GM23338 (cell line): ENCODE measurements around the gene KRT6A. TPM values are rescaled to one million over a fixed set of nuclear protein-coding genes. Genes with fewer than 3 reads are reported as not detected.

Experiments
- ATAC-seq: fragments of 200-7000 bp; cut with Tn5 transposase; 3 replicates; pipeline ENCODE4 v1.9.1; 2020
- DNase-seq: peaks from one replicate; pipeline ENCODE4 v3.0.0-alpha.2; 2015; ENCODE audit warnings: low spot score
- H2AFZ ChIP-seq: fragments of 200-600 bp; sonication (generic); 2 replicates; pipeline ENCODE4 v1.8.0; 2016; ENCODE audit warnings: antibody characterized with exemption, mild to moderate bottlenecking, moderate library complexity
- H3F3A ChIP-seq: fragments of 200-600 bp; sonication (generic); replicated peaks from 2 replicates; pipeline ENCODE4 v1.8.0; 2017; ENCODE audit warnings: antibody characterized with exemption, mixed run types, low read depth
- H3K27ac ChIP-seq: fragments of 200-600 bp; sonication (generic); 2 replicates; pipeline ENCODE4 v1.6.1; 2016; ENCODE audit warnings: low read depth
- H3K27me3 ChIP-seq: fragments of 200-600 bp; sonication (generic); 2 replicates; pipeline ENCODE4 v1.8.0; 2016; ENCODE audit warnings: mild to moderate bottlenecking, mixed run types, moderate library complexity; ENCODE audit not compliant: insufficient read depth
- H3K36me3 ChIP-seq: fragments of 200-600 bp; sonication (generic); 2 replicates; pipeline ENCODE4 v1.8.0; 2016; ENCODE audit warnings: mild to moderate bottlenecking; ENCODE audit not compliant: insufficient read depth
- H3K4me1 ChIP-seq: fragments of 200-600 bp; sonication (generic); 2 replicates; pipeline ENCODE4 v1.8.0; 2016; ENCODE audit warnings: mild to moderate bottlenecking, moderate library complexity; ENCODE audit not compliant: insufficient read depth
- H3K4me2 ChIP-seq: fragments of 200-600 bp; sonication (generic); 2 replicates; pipeline ENCODE4 v1.7.1; 2017; ENCODE audit warnings: mixed run types
- H3K4me3 ChIP-seq: fragments of 200-600 bp; sonication (generic); 2 replicates; pipeline ENCODE4 v1.6.1; 2016; ENCODE audit warnings: mixed run types
- H3K79me2 ChIP-seq: fragments of 200-600 bp; sonication (generic); replicated peaks from 2 replicates; pipeline ENCODE4 v1.8.0; 2017; ENCODE audit warnings: mild to moderate bottlenecking; ENCODE audit not compliant: insufficient read depth
- H3K9me2 ChIP-seq: fragments of 200-600 bp; sonication (generic); 2 replicates; pipeline ENCODE4 v1.8.0; 2017; ENCODE audit not compliant: insufficient read depth
- H4K20me1 ChIP-seq: fragments of 200-600 bp; sonication (generic); replicated peaks from 2 replicates; pipeline ENCODE4 v1.8.0; 2017; ENCODE audit warnings: mild to moderate bottlenecking; ENCODE audit not compliant: insufficient read depth
- H3K27ac Mint-ChIP-seq: 2 replicates; pipeline ENCODE4 v1.8.0; 2020; ENCODE audit warnings: inconsistent platforms, mild to moderate bottlenecking, moderate library complexity, mixed read lengths
- H3K27me3 Mint-ChIP-seq: 3 replicates; pipeline ENCODE4 v1.8.0; 2022; ENCODE audit warnings: low read depth, mild to moderate bottlenecking, moderate library complexity, mixed read lengths, inconsistent platforms; ENCODE audit not compliant: insufficient read depth, poor library complexity
- H3K36me3 Mint-ChIP-seq: 3 replicates; pipeline ENCODE4 v1.8.0; 2021; ENCODE audit warnings: low read depth, mild to moderate bottlenecking, inconsistent platforms, moderate library complexity, mixed read lengths
- H3K4me1 Mint-ChIP-seq: 3 replicates; pipeline ENCODE4 v1.8.0; 2020; ENCODE audit warnings: mild to moderate bottlenecking, inconsistent platforms, mixed read lengths
- H3K4me3 Mint-ChIP-seq: 3 replicates; pipeline ENCODE4 v1.8.0; 2021; ENCODE audit warnings: moderate library complexity, mild to moderate bottlenecking, inconsistent platforms, mixed read lengths
- H3K9me3 Mint-ChIP-seq: 3 replicates; pipeline ENCODE4 v1.8.0; 2020; ENCODE audit warnings: moderate library complexity, mild to moderate bottlenecking, inconsistent platforms, mixed read lengths
- EZH2phosphoT487 ChIP-seq: fragments of 200-600 bp; sonication (generic); IDR thresholded peaks from one replicate; pipeline ENCODE4 v1.8.1; 2018; ENCODE audit warnings: antibody characterized with exemption; ENCODE audit not compliant: unreplicated experiment
- JUNB ChIP-seq: IDR thresholded peaks from one replicate; pipeline ENCODE4 v1.6.1; 2016; ENCODE audit warnings: antibody characterized with exemption; ENCODE audit not compliant: unreplicated experiment
- POLR2AphosphoS5 ChIP-seq: IDR thresholded peaks from 2 replicates; pipeline ENCODE4 v1.6.1; 2016; ENCODE audit warnings: antibody characterized with exemption, low read depth
- ZNF114 ChIP-seq: fragments of 250-450 bp; sonication (Bioruptor Pico); IDR thresholded peaks from 2 replicates; pipeline ENCODE4 v1.5.0; 2020; ENCODE audit warnings: mild to moderate bottlenecking, moderate library complexity
- ZNF331 ChIP-seq: fragments of 250-450 bp; sonication (Bioruptor Pico); IDR thresholded peaks from 2 replicates; pipeline ENCODE4 v1.5.0; 2020; ENCODE audit warnings: low read depth, mild to moderate bottlenecking, moderate library complexity
- polyA plus RNA-seq: library from polyadenylated mRNA; unstranded; fragments of >200 nt; fragmentation: Nextera tagmentation; extraction: Ambion mirVana; gene quantifications from 2 replicates; pipeline ENCODE4 v1.2.1, GENCODE V29; 2016
- total RNA-seq: library from RNA; depleted of rRNA; stranded (reverse); fragments of >200 nt; shearing (Covaris generic); gene quantifications from 2 replicates; pipeline ENCODE4 v1.2.3, GENCODE V29; 2014
- TF ChIP-seq, protein P1 (sequence below): IDR thresholded peaks from one replicate; pipeline ENCODE4 v1.6.1; 2018; ENCODE audit warnings: antibody characterized with exemption; ENCODE audit not compliant: unreplicated experiment
- TF ChIP-seq, protein P2 (sequence below): fragments of 250-450 bp; sonication (Bioruptor Pico); IDR thresholded peaks from 2 replicates; pipeline ENCODE4 v1.5.0; 2020; ENCODE audit warnings: mild to moderate bottlenecking, moderate library complexity

The KRT6A gene
- total and polyA plus RNA-seq, 2 experiments from 2014 or later, result not detected

DNA sequence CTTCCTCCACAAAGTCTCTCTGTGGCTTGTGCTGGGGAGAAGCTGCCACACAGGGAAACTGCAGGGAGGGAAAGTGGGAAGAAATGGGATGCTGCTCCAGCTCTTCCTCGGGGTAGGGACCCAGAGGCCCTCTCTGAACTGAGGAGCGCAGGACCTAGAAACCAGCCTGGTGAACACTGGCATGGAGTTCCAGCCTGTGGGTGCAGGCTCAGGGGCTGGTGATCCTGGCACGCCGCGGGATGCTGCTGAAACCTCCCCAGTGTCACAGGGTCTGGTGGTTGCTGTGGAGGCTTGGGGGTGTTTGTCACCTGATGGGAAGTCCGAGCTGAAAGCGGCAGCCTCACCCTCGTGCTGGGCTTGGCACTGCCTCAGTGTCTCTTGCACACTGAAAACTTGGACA, 53.6 kb downstream of the KRT6A start (continued):
- TF ChIP-seq, protein P1, sequence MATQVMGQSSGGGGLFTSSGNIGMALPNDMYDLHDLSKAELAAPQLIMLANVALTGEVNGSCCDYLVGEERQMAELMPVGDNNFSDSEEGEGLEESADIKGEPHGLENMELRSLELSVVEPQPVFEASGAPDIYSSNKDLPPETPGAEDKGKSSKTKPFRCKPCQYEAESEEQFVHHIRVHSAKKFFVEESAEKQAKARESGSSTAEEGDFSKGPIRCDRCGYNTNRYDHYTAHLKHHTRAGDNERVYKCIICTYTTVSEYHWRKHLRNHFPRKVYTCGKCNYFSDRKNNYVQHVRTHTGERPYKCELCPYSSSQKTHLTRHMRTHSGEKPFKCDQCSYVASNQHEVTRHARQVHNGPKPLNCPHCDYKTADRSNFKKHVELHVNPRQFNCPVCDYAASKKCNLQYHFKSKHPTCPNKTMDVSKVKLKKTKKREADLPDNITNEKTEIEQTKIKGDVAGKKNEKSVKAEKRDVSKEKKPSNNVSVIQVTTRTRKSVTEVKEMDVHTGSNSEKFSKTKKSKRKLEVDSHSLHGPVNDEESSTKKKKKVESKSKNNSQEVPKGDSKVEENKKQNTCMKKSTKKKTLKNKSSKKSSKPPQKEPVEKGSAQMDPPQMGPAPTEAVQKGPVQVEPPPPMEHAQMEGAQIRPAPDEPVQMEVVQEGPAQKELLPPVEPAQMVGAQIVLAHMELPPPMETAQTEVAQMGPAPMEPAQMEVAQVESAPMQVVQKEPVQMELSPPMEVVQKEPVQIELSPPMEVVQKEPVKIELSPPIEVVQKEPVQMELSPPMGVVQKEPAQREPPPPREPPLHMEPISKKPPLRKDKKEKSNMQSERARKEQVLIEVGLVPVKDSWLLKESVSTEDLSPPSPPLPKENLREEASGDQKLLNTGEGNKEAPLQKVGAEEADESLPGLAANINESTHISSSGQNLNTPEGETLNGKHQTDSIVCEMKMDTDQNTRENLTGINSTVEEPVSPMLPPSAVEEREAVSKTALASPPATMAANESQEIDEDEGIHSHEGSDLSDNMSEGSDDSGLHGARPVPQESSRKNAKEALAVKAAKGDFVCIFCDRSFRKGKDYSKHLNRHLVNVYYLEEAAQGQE, result no peak

DNA sequence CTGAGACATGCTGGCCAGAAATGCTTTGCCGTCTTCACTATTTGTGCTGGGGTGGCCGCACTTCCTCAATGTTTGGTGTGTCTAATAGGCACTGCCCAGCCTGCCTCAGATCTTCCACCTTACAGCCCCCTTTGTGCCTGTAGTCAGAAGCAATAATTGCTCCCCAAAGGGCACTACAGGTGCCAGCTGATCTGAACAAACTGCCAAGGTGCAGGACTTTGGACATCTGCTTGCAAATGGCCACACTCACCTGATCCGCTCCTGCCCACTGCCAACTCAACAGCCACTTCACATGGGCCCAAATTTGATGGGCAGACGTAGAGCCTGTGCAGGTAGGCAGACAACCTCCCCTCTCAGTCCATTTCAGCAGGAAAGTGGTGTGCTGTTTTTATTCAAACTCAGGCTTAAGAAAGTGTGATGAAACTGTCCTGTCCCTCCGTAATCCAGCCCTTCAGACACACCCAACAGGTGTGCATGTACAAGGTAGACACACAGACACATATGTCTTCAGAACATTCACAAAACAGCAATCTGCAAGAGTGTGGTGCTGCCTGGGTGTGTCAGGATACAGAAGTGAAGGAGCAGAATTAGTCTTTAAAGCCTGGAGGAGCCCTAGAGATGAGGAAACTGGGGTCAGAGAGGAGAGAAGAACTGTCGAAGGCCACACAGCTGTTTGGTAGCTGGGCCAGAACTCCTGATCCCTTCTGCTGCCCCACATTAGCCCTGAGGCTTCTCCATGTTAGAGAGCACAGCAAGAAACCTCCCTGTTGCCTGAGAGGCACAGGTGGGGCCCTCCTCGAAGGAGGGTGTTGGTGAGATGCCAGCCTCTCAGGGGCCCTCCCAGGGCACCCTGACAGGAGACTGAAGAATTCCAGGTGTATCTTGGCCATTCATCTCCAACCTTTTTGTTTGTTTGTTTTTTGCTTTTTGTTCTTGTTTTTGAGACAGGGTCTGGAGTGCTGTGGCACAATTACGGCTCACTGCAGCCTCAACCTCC, 54.5 kb downstream of the KRT6A start:
- Mint-ChIP-seq H3K36me3 (no peaks in the 10 kb centered on the region), H3K27me3 (peaks cover 3% of the 10 kb centered on the region), H3K4me1 (peaks cover 17% of the 10 kb centered on the region), H3K4me3 (no peak overlapping the region), H3K27ac (no peak overlapping the region), H3K9me3 (no peaks in the 10 kb centered on the region; the same call in 1 of the 3 replicates)
- no peak for ATAC-seq
- Histone ChIP-seq H4K20me1 (no peaks in the 10 kb centered on the region), H2AFZ (no peak overlapping the region), H3K9me2 (peaks cover 8% of the 10 kb centered on the region; the same call in 1 of the 2 replicates), H3F3A (no peaks in the 10 kb centered on the region), H3K4me1 (peaks cover 5% of the 10 kb centered on the region; the same call in 1 of the 2 replicates), H3K27ac (no peak overlapping the region), H3K36me3 (no peaks in the 10 kb centered on the region), H3K79me2 (no peaks in the 10 kb centered on the region), H3K4me3 (no peak overlapping the region), H3K4me2 (no peak overlapping the region), H3K27me3 (no peaks in the 10 kb centered on the region)
- no peak for TF ChIP-seq JUNB
- TF ChIP-seq POLR2AphosphoS5, result no peak
- TF ChIP-seq ZNF114 (CRISPR knock-in tag), result no peak
- no peak for TF ChIP-seq EZH2phosphoT487
- TF ChIP-seq, protein P2, sequence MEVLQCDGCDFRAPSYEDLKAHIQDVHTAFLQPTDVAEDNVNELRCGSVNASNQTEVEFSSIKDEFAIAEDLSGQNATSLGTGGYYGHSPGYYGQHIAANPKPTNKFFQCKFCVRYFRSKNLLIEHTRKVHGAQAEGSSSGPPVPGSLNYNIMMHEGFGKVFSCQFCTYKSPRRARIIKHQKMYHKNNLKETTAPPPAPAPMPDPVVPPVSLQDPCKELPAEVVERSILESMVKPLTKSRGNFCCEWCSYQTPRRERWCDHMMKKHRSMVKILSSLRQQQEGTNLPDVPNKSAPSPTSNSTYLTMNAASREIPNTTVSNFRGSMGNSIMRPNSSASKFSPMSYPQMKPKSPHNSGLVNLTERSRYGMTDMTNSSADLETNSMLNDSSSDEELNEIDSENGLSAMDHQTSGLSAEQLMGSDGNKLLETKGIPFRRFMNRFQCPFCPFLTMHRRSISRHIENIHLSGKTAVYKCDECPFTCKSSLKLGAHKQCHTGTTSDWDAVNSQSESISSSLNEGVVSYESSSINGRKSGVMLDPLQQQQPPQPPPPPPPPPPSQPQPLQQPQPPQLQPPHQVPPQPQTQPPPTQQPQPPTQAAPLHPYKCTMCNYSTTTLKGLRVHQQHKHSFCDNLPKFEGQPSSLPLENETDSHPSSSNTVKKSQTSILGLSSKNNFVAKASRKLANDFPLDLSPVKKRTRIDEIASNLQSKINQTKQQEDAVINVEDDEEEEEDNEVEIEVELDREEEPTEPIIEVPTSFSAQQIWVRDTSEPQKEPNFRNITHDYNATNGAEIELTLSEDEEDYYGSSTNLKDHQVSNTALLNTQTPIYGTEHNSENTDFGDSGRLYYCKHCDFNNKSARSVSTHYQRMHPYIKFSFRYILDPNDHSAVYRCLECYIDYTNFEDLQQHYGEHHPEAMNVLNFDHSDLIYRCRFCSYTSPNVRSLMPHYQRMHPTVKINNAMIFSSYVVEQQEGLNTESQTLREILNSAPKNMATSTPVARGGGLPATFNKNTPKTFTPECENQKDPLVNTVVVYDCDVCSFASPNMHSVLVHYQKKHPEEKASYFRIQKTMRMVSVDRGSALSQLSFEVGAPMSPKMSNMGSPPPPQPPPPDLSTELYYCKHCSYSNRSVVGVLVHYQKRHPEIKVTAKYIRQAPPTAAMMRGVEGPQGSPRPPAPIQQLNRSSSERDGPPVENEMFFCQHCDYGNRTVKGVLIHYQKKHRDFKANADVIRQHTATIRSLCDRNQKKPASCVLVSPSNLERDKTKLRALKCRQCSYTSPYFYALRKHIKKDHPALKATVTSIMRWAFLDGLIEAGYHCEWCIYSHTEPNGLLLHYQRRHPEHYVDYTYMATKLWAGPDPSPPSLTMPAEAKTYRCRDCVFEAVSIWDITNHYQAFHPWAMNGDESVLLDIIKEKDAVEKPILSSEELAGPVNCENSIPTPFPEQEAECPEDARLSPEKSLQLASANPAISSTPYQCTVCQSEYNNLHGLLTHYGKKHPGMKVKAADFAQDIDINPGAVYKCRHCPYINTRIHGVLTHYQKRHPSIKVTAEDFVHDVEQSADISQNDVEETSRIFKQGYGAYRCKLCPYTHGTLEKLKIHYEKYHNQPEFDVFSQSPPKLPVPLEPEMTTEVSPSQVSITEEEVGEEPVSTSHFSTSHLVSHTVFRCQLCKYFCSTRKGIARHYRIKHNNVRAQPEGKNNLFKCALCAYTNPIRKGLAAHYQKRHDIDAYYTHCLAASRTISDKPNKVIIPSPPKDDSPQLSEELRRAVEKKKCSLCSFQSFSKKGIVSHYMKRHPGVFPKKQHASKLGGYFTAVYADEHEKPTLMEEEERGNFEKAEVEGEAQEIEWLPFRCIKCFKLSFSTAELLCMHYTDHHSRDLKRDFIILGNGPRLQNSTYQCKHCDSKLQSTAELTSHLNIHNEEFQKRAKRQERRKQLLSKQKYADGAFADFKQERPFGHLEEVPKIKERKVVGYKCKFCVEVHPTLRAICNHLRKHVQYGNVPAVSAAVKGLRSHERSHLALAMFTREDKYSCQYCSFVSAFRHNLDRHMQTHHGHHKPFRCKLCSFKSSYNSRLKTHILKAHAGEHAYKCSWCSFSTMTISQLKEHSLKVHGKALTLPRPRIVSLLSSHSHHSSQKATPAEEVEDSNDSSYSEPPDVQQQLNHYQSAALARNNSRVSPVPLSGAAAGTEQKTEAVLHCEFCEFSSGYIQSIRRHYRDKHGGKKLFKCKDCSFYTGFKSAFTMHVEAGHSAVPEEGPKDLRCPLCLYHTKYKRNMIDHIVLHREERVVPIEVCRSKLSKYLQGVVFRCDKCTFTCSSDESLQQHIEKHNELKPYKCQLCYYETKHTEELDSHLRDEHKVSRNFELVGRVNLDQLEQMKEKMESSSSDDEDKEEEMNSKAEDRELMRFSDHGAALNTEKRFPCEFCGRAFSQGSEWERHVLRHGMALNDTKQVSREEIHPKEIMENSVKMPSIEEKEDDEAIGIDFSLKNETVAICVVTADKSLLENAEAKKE (CRISPR knock-in tag), result no peak
- TF ChIP-seq, protein P1, result no peak
- TF ChIP-seq ZNF331 (CRISPR knock-in tag), result no peak
- no peak for DNase-seq
